ENCODE results near the gene ARSA. TPM values are rescaled to one million over a fixed set of nuclear protein-coding genes. Genes with fewer than 3 reads are reported as not detected.

The ARSA gene
- polyA plus RNA-seq, 1 of the 3 experiments (the other 2 are of a cell fraction), result 34.2 TPM

GRCh38 chr22:50626314-50626849, 1.6 kb downstream of the ARSA start:
- DNase-seq, result no peak
- peaks cover 0 to 6% of the 10 kb centered on the region in 2 experiments for H3K36me3 ChIP-seq (replicated peaks in 1 of 2; ENCODE audit: control insufficient read depth in 1 of 2, insufficient read depth in 2 of 2, low read length in 1 of 2)
- H3K4me3 ChIP-seq (ENCODE audit: low read depth in 2 of 2, low read length in 1 of 2), result no peak overlapping the region
- POLR2A ChIA-PET, result no interaction called here
- WGBS (ENCODE audit: low lambda C conversion rate), result 97% methylated on average over 9 of the region's 12 CpGs
- H4K20me1 ChIP-seq (ENCODE audit: insufficient read depth), result no peaks in the 10 kb centered on the region
- H3K4me2 ChIP-seq, result peak overlapping the region; percentile 95; the same call in 1 of the 2 replicates
- H3F3A ChIP-seq (replicated peaks; ENCODE audit: insufficient read depth), result no peaks in the 10 kb centered on the region
- CTCF ChIA-PET, result interaction anchor here (0.9 to 1.5 kb wide), 3 partner anchors 66 to 101 kb away, joined by 3 to 4 read pairs (median 3); partner anchors contain the start of gene SCO2
- no peak overlapping the region for H3K27ac ChIP-seq (ENCODE audit: low read depth in 2 of 2, low read length in 1 of 2)
- H3K27me3 ChIP-seq (ENCODE audit: insufficient read depth), result no peaks in the 10 kb centered on the region
- H3K9me2 ChIP-seq, result no peaks in the 10 kb centered on the region
- H3K9me3 ChIP-seq, result no peaks in the 10 kb centered on the region
- no peak overlapping the region for H3K9ac ChIP-seq
- peaks cover 7% of the 10 kb centered on the region; the same call in 1 of the 2 replicates for H3K79me2 ChIP-seq (ENCODE audit: insufficient read depth)
- H2AFZ ChIP-seq (ENCODE audit: low read depth), result no peak overlapping the region
- H3K4me1 ChIP-seq (ENCODE audit: control insufficient read depth in 1 of 2, insufficient read depth in 2 of 2, low read depth in 1 of 2, low read length in 1 of 2), result peaks cover 0 to 21% of the 10 kb centered on the region in 2 experiments; a peak in 2 of 4 replicates
- TF ChIP-seq SMC3 (IDR thresholded peaks at IDR 0.05; ENCODE audit: low read depth, low read length) (no peak), GABPA (IDR thresholded peaks at IDR 0.05; ENCODE audit: low read depth) (no peak), REST (IDR thresholded peaks at IDR 0.05; ENCODE audit: low read depth, low read length) (no peak), TCF12 (IDR thresholded peaks at IDR 0.05) (no peak)

- H3K79me2 ChIP-seq (ENCODE audit: insufficient read depth), result peaks cover 7% of the 10 kb centered on the region; the same call in 1 of the 2 replicates
- H3K9me2 ChIP-seq, result no peaks in the 10 kb centered on the region
- H3K9ac ChIP-seq, result no peak overlapping the region
- no peak overlapping the region for H3K27ac ChIP-seq (ENCODE audit: low read depth in 2 of 2, low read length in 1 of 2)
- H4K20me1 ChIP-seq (ENCODE audit: insufficient read depth), result no peaks in the 10 kb centered on the region
- POLR2A ChIA-PET, result no interaction called here
- no peak overlapping the region for H2AFZ ChIP-seq (ENCODE audit: low read depth)
- peaks cover 0 to 28% of the 10 kb centered on the region in 2 experiments; a peak in 2 of 4 replicates for H3K4me1 ChIP-seq (ENCODE audit: control insufficient read depth in 1 of 2, insufficient read depth in 2 of 2, low read depth in 1 of 2, low read length in 1 of 2)
- peaks cover 0 to 6% of the 10 kb centered on the region in 2 experiments for H3K36me3 ChIP-seq (replicated peaks in 1 of 2; ENCODE audit: control insufficient read depth in 1 of 2, insufficient read depth in 2 of 2, low read length in 1 of 2)
- TF ChIP-seq SMC3 (IDR thresholded peaks at IDR 0.05; ENCODE audit: low read depth, low read length) (no peak), FOXJ3 (CRISPR knock-in tag; IDR thresholded peaks at IDR 0.05) (no peak), GABPA (IDR thresholded peaks at IDR 0.05; ENCODE audit: low read depth) (no peak), RFX5 (IDR thresholded peaks at IDR 0.05; ENCODE audit: low read length) (no peak), FOSL2 (IDR thresholded peaks at IDR 0.05; ENCODE audit: borderline replicate concordance, low read depth) (no peak), USF2 (IDR thresholded peaks at IDR 0.05; ENCODE audit: borderline replicate concordance, low read depth, low read length) (no peak)
- no peak overlapping the region for H3K4me2 ChIP-seq
- CTCF ChIA-PET, result interaction anchor here (0.9 to 1.4 kb wide), 2 partner anchors 66 to 100 kb away, joined by 3 to 4 read pairs; partner anchors contain the start of gene SCO2
- no peaks in the 10 kb centered on the region for H3K9me3 ChIP-seq
- H3F3A ChIP-seq (replicated peaks; ENCODE audit: insufficient read depth), result no peaks in the 10 kb centered on the region
- DNase-seq, result peak; percentile 22
- no peak overlapping the region for H3K4me3 ChIP-seq (ENCODE audit: low read depth in 2 of 2, low read length in 1 of 2)
- no peaks in the 10 kb centered on the region for H3K27me3 ChIP-seq (ENCODE audit: insufficient read depth)
- 93% methylated on average over 9 of the region's 27 CpGs for WGBS (ENCODE audit: low lambda C conversion rate)
These were observed 2.2 kb downstream of the ARSA start for GRCh38 chr22:50625568-50626313.
